ENCODE data around the gene TUBB2B. TPM values are rescaled to one million over a fixed set of nuclear protein-coding genes. Genes with fewer than 3 reads are reported as not detected.
"Not testable (repeated sequence)": the region's sequence is repeated elsewhere in the genome, so short reads cannot be mapped to it uniquely, and the experiment has no call there.

Gene TUBB2B
- total and polyA plus RNA-seq, 9 of the 15 experiments (the other 6 are each of a cell fraction or from before 2014, with no cell fraction given) = 0.11 to 9.7 (median 4.6) TPM

DNA sequence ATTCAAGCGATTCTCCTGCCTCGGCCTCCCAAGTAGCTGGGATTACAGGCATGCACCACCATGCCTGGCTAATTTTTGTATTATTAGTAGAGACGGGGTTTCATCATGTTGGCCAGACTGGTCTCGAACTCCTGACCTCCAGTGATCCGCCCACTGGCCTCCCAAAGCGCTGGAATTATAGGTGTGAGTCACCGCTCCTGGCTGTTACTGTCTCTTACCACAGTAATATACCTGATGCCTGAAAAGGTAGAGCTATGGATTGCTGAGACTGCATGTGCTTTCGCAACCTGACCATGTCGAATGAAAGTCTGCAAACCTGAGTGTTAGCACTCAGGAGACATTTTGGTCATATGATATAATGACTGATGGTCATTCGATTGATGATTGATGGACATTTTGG is 38.3 kb downstream of the TUBB2B start:
- H3K27me3 ChIP-seq (ENCODE audit: control insufficient read depth in 2 of 2, insufficient read depth in 2 of 2, low read length in 2 of 2); DNase-seq (ENCODE audit: extremely low read depth in 1 of 4, low spot score in 3 of 4); H3K9me3 ChIP-seq (replicated peaks; ENCODE audit: control insufficient read depth, insufficient read depth, low read depth, low read length); H3K79me2 ChIP-seq (ENCODE audit: control insufficient read depth, insufficient read depth, low read length); in situ Hi-C loops (cut with MboI); H3K27ac ChIP-seq (ENCODE audit: extremely low read depth, low read depth, low read length); H3K4me2 ChIP-seq (ENCODE audit: insufficient read depth, low read length); intact Hi-C loops (cut with micrococcal nuclease); H3K36me3 ChIP-seq (ENCODE audit: control insufficient read depth, insufficient read depth, low read length); H3K4me3 ChIP-seq; H3K4me1 ChIP-seq (replicated peaks in 1 of 2; ENCODE audit: control insufficient read depth in 2 of 2, insufficient read depth in 2 of 2, low read length in 2 of 2); BruUV-seq (replicated peaks); H3K9ac ChIP-seq (ENCODE audit: insufficient read depth in 1 of 2, low read depth in 2 of 2, low read length in 2 of 2); H3K9me1 ChIP-seq (ENCODE audit: control insufficient read depth, insufficient read depth, low read length); H2AFZ ChIP-seq (ENCODE audit: low read depth, low read length); CTCF ChIA-PET (ENCODE audit: low intra/inter-chr PET ratio); H4K20me1 ChIP-seq (replicated peaks; ENCODE audit: control insufficient read depth, insufficient read depth, low read length); FAIRE-seq; TF ChIP-seq JUND (tag; IDR thresholded peaks at IDR 0.05; ENCODE audit: borderline replicate concordance, low read depth, low read length); CEBPG (CRISPR knock-in tag; IDR thresholded peaks at IDR 0.05): not testable (repeated sequence)
- TF ChIP-seq JUND (IDR thresholded peaks at IDR 0.05; ENCODE audit: borderline replicate concordance, low read depth, low read length) = peak; percentile 53; the same call in 1 of the 2 replicates
- 0 out of 4 replicates have a peak, but pooled peaks of 1 of the 2 experiments have one; percentile 26 for TF ChIP-seq TRIM24 (IDR thresholded peaks at IDR 0.05)
- TF ChIP-seq, protein P1, sequence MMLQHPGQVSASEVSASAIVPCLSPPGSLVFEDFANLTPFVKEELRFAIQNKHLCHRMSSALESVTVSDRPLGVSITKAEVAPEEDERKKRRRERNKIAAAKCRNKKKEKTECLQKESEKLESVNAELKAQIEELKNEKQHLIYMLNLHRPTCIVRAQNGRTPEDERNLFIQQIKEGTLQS (IDR thresholded peaks at IDR 0.05) = peak; percentile 70
- TF ChIP-seq, protein P1 (CRISPR knock-in tag; conservative IDR thresholded peaks at IDR 0.05) = not testable (repeated sequence)
- peak in 1 of 2 experiments; percentile 55; a peak in 2 of 4 replicates for TF ChIP-seq CEBPG (tag; conservative IDR thresholded peaks at IDR 0.05 in 1 of 2, IDR thresholded peaks at IDR 0.05 in 1 of 2)
- TF ChIP-seq FOSL1 (tag; conservative IDR thresholded peaks at IDR 0.05) = 0 out of 2 replicates have a peak, but pooled peaks have one; percentile 12
- TF ChIP-seq MEIS2 (IDR thresholded peaks at IDR 0.05; ENCODE audit: partially characterized antibody) = peak; percentile 42
- peak; percentile 68 for TF ChIP-seq EGR1 (conservative IDR thresholded peaks at IDR 0.05)
- POLR2A ChIA-PET = interaction anchor here (1.1 to 1.4 kb wide), 3 partner anchors 8 to 30 kb away, joined by 3 to 4 read pairs (median 4); no protein-coding TSS in a partner anchor
- 63% methylated on average over 10 of the region's 10 CpGs for WGBS (ENCODE audit: insufficient coverage, low coverage, missing lambda C conversion rate)
- peak; percentile 22; the same call in 1 of the 3 replicates for ATAC-seq
